HG03103 (cell line): ENCODE data around the gene KRTAP10-1.

Experiments
- ATAC-seq: cut with Tn5 transposase; IDR thresholded peaks from one replicate; pipeline ENCODE4 v1.9.1; 2021; ENCODE audit warnings: low read depth; ENCODE audit not compliant: unreplicated experiment

Gene KRTAP10-1

DNA sequence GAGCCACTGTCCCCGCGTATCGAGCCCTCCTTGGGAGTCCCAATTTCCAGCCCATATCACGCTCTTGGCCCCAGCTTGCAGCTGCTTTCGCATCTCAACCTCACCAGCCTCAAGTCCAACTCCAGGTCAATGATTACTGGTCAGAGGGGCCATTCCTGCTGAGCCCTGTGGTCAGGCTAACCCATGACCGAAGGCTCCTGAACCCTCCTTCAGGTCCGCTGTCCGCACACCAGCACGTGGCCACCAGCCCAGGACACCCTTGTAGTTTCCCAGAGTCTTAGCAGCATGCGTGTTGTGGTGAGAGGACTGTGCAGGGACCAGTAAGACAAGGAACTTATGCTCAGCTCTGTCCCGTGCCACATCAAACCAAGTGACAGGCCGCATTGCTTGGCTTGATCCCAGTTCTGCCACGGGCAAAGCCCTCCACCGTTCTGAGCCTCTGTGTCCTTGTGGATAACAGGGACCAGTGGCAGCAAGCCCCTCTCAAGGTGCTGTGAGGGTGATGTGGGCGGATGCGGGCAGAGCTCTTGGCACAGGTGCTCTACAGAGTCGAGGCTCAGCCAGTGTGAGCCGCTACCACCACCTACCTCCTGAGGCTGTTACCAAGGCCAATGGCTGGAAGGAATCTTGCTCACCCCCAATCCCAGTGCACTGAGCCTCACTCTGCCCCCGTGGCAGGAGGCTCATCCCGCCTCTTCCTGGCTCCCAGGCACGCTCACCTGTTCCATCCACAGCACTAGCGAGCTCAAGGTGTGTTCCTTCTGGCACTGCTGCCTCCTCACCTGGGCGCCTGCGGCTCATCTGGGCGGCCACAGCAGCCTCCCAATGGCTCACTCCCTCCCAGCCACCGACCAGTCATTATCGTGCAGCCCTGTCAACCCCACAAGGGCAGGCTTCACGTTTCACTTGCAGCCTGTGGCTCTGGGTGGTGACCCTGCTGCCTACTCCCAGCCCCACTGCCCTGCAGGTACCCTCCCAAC, 20.4 kb downstream of the KRTAP10-1 start:
- no peak for ATAC-seq

DNA sequence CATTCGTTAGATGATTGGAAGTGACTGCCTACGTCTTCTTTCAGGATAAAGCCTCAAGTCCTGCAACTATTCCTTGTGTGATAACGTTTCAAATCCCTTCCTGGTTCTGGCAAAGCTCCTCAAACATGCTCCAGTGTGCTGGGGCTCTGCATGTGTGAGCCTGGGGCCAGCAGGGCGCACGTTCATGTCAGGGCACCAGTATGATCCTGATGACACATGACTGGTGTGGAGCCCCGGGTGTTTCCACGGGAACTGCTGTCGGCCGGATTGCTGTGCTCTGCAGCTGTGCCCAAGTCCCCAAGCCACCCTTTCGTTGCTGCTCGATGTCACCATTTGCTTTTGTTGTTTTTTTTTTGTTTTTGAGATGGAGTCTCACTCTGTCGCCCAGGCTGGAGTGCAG, 21.3 kb downstream of the KRTAP10-1 start:
- no peak for ATAC-seq

DNA sequence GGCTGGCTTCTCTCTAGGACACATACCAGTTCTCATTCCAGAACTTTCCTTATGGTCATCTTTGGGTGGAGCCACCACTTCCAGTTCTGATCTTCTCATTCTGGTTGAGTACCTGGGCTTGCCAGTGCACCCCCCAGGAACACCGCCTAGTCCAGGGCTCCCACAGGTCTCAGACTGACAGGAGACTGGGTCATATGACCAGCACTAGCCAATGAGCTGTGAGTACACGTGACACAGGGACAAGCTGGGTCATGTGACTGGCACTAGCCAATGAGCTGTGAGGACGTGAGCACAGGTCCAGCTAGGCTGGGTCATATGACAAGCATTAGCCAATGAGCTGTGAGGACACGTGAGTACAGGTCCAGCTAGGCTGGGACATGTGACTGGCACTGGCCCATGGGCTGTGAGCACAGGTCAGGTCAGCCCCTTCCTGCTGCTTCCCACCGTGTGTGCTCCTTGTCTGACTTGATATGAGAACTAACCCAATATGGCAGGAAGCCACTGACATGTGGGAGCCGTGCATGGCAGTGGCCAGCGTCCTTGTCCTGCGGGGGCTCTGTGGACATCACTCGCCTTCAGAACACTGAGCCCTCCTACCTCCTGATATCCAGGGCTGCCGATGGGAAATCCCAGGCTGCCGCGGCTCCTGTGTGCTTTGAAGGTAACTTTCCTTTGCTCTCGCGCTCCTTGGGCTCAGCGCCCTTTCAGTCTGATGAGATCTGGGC, 22.7 kb downstream of the KRTAP10-1 start:
- ATAC-seq, result no peak

DNA sequence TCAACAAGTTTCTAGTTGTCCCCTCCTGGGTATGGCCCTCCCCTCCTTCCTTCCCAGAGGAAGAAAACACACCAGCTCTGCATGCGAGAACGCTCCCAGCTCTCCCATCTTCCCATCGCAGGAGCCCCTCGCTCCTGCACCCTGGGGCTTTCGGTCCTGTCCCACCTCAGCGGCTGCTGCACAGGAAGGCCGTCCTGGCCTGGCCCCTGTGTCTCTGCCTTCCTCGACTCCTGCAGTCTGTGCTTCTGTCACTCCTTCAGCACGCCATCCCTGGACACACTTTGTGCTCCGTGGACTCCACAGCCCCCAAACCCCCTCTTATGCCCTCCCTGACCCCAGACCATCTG, 23.2 kb downstream of the KRTAP10-1 start:
- no peak for ATAC-seq

DNA sequence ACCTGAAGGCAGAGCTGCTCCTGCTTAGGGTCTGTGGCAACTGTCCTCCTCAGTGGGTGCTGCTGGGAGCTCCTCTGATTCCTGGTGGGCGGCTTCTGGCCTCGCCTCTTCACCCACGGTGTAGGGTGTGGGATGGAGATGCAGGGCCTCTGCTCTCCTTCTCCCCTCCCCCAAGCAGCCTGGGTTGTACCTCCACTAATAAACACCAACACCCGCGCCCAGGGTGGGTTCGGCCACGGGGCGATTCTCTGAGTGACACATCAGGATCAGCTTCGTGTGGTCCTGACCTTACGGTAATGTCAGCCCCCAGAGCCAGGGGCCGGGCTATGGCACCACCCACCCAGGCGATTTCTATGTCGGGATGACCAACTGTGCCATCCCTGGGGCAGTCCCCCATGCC, 23.7 kb downstream of the KRTAP10-1 start:
- no peak for ATAC-seq

DNA sequence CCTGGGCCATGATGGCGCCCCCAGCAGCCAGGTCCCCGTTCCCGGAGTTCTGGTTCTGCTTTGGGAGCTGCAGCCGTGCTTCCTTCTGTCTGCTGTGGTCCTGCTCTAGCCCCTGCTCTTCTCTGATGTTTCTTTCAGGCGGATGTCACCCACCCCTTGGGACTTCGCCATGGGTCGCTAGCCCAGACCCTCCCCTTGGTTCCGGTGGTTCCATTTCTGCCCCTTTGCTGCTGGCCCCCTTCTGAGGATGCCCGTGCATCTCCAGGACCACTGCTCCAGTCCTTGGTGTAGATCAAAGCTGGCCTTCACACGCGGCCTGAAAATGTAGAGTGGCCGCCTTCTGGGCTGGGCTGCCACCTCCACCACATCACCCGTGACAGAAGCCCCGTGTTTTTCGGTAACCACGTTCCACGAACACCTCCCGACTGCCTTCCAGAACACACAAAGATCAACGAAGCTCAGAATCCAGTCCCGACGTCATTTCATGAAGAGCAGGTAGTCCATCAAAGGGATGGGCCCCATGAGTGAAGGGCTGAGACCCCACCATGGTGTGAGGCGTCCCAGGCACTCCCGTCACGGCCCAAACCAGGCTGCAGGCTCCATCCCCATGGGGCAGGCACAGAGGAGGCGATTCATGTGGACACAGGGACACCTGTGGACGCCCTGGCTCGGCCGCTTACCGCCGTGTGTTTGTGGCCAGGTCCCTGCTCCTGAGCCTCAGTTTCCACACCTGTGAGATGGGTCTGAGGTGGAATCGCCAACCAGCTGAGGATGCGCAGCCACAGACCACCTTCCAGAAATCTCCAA, 24.4 kb downstream of the KRTAP10-1 start:
- no peak for ATAC-seq

DNA sequence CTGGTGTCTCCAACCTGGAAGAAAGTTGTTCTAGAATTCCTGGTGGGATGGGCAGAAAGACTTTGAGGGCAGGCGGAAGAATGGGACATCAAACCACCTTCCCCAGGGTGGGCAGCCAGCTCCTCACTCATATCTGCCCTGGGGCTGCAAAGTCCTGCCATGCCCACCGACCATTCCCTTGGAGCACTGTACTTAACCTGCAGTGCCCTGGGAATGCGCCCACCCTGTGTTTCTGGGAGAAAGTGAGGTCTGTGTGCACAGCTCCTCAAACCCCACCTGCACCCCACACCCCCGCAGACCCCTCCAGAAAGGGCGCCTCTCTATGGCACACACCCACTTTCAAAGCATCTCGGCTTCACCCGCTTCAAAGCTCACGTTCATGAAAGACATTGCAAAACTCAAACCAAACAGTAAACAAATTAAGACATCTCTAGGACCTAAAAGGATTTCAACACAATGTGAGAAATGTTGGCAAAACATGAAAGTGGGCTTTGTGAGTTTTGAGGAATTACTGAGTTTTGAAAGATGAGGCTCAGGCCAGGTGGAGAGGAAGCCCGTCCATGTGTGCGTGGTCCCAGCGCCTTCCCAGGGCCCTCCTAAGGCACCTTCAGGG, 25.1 kb downstream of the KRTAP10-1 start:
- ATAC-seq, result no peak

DNA sequence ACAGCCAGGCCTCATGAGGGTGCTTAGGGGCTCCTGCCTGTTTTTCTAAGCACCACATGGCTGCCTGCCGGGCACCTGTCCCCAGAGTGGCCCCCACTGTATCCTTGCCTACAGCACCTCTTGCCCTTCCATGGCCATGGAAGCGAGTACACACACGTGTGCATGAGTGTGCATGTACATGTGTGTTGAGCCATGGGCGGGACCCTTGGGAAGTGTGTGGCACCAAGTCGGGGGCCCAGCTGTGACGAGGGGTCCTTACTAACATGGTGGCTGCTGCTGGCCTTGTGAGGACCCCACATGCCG, 25.8 kb downstream of the KRTAP10-1 start:
- no peak for ATAC-seq

DNA sequence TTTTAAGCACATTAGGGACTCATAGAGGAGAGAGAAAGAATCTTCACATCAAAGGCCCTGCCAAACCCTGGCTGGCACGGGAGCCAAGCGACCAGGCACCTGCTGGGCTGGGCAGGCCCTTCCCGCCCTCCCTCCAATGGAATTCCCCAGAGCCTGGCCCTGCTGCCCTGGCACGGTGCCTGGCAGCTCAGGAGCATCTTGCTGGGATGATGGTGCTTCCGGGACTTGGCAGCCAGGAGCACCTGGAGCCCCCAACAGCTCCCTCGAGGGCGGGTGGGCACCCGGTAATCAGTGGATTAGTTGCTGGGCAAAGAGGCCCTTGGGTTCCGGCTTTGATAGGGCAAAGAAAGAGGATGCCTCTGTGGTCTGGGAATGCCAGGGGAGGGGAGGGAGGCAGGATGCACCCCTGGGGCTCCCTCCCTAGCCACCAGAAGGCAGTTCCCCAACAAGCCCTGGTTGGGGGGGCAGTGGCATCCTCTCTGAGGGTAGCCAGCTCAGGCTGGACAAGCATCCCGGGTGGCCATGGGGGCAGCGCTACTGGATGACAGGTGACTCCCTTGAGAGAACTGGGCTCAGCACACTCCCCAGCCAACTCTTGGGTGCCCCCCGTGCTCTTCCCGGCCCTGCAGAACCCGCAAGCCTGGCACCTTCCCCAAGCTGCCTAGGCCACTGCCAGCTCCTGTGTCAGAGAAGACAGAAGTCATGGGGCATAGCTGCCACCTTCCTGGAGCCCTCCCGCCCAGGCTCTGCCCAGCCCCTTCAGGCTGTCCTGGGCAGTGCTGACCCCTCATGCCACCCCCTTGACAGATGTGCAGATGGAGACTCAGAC, 26.4 kb downstream of the KRTAP10-1 start:
- ATAC-seq, result no peak

DNA sequence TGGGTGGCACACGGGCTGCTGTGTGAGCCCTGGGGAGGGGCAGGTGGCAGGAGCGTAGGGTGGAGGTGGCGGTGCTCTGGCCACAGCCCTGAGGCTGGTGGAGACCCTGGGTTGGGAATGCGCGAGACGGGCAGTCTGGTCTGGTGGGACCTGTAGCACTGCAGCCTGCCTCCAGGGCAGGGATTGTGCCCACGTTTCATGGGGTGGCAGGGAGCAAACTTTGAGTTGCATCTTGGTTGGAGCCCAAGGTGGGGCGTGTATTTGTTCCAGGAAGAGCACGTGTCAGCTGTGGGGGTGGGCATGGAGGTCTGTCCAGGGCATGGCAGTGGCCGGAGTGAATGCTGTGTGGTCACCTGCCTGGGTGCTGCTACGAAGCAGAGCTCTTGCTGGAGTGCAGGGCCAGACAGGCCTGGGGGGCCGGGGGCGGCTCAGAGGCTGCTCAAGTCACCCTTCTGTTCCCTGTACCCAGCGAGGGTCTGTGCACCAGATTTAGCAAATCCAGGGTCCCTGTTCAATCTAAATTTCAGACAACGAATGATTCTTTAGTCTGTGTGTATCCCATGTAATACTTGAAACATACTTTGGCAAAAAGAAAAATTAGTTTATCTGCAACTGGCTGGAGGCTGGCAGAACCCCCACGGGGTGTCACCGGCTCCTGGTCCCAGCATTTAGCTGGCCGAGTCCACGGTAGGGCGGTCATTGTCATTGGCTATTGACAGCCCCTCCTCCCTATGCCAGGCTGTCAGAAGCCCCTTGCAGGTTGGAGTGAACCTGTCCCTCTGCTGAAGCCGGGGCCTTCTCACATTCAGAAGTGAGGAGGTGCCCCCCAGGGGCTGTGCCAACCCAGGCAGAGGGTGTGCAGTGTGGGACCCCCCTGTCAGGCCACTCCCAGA, 27.3 kb downstream of the KRTAP10-1 start:
- no peak for ATAC-seq

DNA sequence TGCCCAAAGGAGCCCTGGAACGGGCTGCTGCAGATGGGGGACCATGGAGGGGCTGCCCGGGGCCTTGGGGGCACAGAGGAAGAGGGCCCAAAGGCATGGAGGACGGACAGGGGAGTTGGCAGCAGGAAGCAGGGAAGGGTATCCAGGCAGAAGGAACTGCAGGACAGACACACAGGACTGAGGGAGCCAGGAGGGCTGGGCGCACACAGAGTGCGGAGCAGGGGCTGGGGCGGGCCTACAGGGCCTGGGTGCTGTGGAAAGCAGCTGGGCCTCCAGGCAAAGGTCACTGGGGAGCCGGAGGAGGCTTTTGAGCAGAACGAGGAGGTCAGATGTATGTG, 28.1 kb downstream of the KRTAP10-1 start:
- no peak for ATAC-seq

DNA sequence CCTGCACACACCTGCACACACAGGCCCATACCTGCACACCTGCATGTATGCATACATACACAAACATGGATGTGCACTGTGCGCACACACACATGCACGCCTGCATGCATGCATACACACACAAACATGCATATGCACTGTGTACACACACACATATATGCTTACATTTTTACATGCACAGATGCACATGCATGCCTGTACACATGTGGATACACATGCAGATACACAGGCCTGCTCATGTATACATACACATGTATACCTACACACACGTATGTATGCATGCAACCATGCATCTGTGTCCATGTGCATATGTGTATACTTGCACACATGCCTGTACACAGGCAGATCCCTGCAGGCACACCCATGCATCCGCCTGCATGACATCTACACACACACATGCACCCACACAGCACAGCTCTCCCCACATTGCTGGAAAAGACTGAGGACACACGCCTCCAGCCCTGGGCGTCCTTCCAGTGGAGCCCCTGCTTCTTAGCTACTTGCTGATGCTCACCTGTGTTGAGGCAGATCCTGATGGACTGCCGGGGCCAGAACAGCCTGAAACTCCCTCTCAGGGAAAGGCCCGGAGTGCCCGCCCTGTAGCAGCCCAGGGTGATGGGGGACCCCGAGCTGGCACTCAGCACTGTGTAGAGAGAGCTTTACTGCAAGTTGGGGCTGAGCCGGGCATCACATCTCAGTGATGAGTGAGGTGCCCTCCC, 28.6 kb downstream of the KRTAP10-1 start:
- ATAC-seq, result no peak

DNA sequence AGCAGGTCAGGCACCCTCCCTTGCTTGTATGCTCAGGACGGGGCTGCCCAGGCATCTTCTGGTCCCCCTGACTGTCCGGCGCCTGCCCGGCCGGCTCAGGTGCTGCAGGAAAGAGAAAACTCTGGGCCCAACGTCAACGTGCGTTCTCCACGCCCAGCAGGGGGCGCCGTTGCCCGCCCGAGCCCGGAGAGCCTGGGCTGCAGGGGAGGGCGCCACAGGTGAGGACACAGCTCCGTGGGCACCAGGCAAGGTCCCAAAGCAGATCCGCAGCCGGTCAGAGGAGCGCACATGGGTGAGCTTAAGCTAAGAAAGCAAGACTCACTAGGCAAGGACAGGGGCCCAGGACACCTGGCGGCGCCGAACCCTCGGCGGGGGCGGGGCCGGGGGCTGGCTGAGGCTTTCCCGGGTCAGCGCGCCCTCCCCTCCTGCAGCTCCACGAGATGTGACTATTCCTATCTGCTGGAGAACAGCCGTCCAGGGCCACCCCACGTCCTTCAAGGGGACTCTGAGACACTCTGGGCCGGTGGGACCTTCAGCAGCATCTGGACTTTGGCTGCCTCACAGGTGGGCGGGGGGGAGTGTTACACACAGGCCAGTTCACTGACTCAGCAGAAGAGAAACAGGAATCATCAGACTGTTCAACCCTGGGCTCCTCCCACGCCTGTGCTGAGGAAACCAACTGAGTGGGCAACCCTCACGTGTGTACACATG, 29.3 kb downstream of the KRTAP10-1 start:
- no peak for ATAC-seq

DNA sequence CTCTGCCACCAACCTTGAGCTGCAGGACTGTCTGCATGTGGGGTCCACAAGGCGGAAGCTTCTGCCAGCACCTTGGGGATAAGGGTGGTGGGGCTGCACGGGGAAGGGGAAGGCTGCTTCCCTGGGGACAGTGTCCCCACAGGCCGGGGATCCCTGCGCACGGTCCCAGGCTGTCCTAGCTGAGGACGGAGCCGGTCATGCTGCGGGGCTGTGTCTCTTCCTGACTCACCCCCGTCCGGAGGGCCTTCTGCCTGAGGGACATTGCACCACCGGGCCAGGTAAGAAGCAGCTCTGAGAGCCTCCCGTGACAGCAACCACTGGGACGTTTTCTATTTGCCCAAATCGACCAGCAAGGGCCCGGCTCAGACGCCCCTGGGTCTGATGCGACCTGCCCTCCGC, 29.9 kb downstream of the KRTAP10-1 start:
- no peak for ATAC-seq

DNA sequence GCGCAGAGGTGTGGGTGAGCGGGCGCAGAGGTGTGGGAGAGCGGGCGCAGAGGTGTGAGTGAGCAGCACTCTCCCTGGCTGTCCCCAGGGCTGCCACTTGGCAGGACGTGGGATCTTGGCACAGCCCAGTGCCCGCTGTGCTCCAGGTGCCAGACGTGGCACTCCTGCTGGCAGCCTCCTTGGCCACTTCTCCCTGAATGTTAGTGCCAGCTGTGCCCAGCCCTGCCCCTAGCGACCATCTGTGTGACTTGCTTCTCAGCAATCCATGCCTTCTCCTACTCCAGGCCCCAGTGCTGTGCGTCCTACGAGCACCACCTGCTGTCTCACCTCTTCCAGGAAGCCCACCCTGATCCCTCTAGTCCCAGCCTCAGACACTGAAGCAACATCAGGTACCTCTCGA, 30.5 kb downstream of the KRTAP10-1 start:
- ATAC-seq, result no peak

DNA sequence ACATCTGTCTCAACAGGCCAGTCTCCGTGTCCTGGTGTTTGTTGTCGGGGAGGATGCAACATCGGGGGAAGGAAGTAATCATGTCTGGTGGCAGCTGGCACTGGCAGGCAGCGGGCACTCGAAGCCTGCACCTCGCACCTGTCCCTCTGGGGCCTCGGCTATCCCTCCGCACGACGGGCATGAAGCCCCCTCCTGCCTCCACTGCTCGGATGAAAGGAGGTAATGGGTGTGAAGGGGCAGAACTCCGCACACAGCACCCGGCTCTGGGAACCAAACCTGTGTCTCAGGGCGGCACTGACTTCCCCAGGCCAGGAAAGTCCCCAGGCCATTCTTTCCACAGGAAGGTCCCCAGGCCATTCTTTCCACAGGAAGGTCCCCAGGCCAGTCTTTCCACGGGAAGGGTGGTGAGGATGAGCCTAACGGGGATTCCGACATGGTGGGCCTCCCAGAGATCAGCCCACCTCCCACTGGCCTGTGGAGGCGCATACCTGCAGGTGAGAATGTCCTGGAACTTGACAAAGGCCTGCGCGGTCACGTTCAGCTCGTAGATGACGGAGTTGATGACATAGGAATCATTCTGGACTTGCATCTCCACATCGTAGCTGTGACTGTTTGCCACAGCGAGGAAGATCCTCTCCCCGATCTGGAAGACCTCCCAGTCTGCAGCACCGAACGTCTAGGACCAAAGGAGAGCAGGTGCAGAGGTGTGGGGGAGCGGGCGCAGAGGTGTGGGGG, 31.1 kb downstream of the KRTAP10-1 start:
- ATAC-seq, result no peak

DNA sequence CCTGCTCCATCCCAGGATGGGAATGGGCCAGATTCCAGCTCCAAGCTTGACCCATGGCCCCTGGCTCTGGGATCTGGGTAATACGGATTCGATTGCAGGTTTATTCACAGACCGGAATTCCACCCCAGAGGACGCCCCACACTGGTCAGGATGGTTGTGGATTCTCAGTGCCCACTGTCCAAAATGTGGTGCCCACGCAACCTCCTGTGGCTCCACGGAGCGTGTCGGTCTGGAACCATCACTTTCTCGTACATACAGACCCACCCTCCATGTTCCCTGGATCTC, 31.6 kb downstream of the KRTAP10-1 start:
- no peak for ATAC-seq
